Renal cortical epithelial cell (primary cell): ENCODE measurements around the gene VARS1. TPM values are rescaled to one million over a fixed set of nuclear protein-coding genes. Genes with fewer than 3 reads are reported as not detected.

Experiments used
- DNase-seq: peaks from one replicate; pipeline ENCODE4 v3.0.0-alpha.2; 2011; ENCODE audit warnings: low read depth
- total RNA-seq: library from RNA; depleted of rRNA; stranded (reverse); fragments of >200 nt; gene quantifications from 2 replicates; pipeline ENCODE4 v1.2.3, GENCODE V29; 2014

Gene VARS1
- total RNA-seq, 1 donor from 2014 or later: 103 TPM

GRCh38 chr6:31771992-31772358, 23.6 kb downstream of the VARS1 start:
- no peak for DNase-seq

- DNase-seq: no peak
These were observed 24.7 kb downstream of the VARS1 start for GRCh38 chr6:31770860-31771259.

- peak; percentile 44 for DNase-seq
These were observed 25.7 kb downstream of the VARS1 start for GRCh38 chr6:31769684-31770371.

- DNase-seq: no peak
These were observed 26.9 kb downstream of the VARS1 start for GRCh38 chr6:31768363-31769257.

GRCh38 chr6:31767096-31767645, 28.4 kb downstream of the VARS1 start:
- DNase-seq: no peak

DNA sequence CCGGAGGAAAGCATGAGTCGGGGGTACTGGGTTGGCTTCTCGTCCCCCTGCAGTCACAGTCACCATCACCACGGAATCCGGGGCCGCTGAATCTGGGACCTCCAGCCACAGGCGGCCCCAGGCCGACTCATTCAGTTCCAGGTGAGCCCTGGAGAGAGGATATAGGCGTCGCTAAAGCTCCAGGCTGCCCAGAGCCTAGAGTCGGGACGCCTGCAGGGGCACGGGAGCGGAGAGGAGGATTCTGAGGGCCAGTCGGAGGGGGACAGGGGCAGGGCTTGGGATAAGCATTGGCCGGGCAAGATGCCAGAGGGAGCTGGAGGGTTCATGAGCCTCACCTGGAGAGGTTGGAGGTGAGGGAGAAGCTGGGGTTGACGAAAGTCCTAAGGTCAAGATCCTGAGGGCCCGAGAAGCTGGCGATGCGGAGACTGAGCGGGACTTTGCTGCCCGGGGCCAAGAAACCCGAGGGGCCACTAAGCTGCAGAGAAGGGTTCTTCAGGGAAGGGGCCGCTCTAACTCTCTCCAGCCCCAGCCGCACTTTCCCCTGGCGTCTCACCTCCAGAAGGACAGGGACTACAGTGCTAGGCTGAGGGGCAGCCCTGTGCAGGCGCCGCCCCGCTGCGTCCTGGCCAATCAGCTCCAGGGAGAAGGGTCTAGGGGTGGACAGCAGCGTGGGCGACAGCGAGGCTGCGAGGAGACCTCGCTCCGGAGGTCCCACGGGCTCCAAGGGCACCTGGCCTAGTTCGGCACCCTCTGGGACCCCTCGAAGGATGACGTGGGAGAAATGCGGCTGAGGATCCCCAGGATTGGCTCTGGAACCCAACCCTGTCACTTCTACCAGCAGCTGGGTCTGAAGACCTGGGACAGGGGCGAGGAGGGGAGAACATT, 29.4 kb downstream of the VARS1 start:
- no peak for DNase-seq

DNA sequence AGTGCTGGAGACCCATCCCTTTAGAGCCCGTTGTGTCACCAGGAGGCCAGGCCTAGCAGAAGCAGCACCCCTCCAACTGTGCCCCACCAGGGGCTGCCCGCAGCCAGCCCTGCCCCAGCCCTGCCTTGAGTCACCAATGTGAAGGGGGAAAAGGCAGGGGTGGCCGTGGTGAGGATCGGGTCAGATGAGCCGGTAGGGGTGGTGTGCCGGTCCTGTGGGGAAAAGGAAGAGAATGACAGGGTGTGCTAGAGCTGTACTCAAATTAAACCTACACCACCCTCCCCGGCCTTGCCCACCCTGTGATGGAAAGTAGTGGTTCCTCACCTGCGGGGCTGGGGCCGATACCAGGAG, 30.0 kb downstream of the VARS1 start:
- DNase-seq: no peak

GRCh38 chr6:31764198-31764597, 31.4 kb downstream of the VARS1 start:
- DNase-seq: no peak

GRCh38 chr6:31763619-31763940, 32.0 kb downstream of the VARS1 start:
- peak; percentile 45 for DNase-seq

DNA sequence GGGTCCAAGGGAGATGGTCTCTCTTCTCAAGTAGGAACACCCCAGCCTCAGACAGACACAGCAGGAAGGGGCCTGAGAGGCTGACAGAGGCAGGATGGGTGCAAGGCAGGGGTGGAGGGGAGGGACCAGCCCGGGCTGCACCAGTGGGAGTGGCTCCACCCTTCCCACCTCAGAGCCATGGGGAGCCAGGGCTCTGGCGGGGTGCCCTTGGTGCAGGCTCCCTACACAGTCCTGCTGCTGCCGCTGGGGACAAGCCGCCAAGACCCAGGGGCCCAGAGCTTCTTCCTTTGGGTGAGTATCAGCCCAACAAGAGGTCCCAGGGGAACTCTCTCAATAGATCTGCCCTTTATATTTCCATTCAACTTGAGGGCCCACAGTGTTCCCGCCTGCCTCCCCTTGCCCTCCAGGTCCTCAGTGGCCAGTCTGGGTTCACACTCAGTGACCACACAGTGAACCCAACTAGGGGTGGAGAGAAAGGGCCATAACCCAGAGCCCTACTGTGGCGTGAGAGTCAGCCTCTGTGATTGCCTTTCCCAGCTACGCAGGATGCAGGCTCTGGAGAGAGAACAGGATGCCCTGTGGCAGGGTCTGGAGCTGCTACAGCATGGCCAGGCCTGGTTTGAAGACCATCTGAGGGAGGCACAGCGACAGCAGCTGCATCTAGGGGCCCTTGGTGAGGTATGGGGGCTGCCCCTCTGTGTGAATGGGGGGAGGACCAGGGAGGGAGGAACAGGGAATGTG, 32.5 kb downstream of the VARS1 start:
- DNase-seq: no peak

DNA sequence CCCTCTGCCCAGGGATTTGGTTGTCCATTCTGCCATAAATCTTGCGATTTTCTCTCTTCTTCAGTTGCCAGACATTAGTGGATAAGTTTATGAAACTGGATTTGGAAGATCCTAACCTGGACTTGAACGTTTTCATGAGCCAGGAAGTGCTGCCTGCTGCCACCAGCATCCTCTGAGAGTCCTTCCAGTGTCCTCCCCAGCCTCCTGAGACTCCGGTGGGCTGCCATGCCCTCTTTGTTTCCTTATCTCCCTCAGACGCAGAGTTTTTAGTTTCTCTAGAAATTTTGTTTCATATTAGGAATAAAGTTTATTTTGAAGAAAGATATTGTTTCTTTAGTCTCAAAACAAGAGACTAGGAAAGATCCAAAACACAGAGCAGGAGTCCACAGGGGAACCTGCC, 33.2 kb downstream of the VARS1 start, which contains the start of gene SAPCD1:
TSS of gene SAPCD1 (plus strand) at position 301 of the 400 bp plus-strand sequence. CDS start 399 bp downstream, outside the sequence.
- no peak for DNase-seq

DNA sequence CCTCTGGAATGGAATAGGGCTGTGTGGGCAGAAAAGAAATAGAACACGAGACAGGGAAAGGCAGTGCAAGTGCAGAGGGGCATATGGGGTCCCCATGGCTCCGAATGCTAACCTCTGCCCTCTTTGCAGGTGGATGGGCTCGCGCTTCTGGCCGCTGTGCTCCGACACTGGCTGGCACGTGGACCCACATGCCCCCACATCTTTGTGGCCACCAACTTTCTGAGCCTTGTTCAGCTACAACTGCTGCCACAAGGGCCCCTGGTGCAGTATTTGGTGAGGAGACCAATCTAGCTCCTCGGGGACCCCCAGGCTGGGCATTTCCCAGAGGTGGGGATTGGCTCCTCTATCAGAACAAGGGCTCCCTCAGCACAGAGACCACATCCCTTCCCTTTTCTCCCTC, 34.2 kb downstream of the VARS1 start:
- DNase-seq: no peak

DNA sequence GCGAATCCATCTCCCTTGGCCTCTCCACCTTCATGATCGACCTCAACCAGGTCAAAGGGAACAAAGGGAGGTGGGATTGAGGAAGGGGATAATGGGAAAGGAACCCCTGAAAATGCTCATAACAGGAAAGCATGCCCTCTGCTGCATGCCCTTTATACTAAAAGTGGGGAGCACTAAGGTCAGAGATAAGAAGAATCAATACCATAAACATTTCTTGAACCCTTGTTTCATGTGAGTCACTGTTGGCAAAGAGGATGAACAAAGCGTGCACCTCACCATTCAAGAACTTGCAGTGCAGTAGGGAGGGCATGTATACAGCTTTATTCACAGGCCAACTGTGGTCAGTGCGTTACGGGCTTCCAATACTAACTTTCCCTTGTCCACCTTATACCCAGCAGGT, 34.8 kb downstream of the VARS1 start:
- DNase-seq: no peak

- no peak for DNase-seq
These were observed 37.3 kb downstream of the VARS1 start for GRCh38 chr6:31758281-31758680.

DNA sequence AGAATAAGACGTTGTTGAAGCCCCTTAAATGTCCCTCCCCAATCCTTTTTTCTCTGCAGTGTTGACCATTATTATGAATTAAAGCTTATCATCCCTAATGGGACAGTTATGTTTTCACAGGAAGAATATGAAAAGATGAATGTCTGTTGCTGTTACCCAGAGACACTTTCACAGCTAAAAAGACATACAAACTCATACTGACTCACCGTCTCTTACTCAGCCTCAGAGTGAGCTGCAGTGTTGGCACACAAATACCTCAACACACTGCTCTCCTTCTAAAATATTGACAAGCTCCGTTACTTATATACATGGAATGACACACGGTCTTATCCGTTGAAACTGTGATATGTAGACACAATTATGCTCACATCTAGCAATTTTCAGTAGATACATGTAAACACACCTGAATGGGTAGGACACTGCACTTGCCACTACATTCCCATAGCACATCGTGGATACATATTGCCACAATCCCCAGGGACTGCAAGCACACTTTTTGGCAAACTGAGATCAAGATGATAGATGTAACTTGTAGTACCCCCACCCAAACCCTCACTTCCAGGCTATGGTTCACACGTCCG, 42.7 kb downstream of the VARS1 start:
- DNase-seq: peak; percentile 36

DNA sequence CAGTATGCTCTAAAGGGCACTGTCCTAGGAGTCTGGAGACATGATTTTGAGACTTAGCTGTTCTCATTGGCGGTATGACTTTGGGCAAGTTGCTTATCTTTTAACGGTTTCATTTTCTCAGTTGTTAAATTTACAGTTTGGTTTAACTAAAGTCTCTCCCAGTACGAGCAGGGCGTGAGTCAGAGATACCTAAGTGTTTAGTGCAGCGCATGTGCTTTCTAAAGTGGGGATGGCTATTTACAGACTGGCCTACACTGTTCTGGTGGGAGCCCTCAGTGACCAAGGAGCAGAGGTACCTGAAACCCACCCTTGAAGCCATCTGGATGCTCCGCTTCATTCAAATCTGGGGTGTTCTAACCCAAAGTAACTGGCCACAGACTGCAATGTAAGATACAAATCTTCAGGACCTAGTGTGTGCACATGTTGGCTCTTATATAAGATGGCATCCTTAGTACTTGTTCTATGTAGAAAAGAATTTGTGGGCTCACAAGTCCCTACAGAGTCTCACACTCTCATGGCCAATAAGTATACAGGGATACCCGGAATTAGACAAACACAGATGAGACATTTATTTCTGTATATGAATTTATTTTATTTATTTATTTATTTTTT, 45.0 kb downstream of the VARS1 start:
- DNase-seq: no peak

DNA sequence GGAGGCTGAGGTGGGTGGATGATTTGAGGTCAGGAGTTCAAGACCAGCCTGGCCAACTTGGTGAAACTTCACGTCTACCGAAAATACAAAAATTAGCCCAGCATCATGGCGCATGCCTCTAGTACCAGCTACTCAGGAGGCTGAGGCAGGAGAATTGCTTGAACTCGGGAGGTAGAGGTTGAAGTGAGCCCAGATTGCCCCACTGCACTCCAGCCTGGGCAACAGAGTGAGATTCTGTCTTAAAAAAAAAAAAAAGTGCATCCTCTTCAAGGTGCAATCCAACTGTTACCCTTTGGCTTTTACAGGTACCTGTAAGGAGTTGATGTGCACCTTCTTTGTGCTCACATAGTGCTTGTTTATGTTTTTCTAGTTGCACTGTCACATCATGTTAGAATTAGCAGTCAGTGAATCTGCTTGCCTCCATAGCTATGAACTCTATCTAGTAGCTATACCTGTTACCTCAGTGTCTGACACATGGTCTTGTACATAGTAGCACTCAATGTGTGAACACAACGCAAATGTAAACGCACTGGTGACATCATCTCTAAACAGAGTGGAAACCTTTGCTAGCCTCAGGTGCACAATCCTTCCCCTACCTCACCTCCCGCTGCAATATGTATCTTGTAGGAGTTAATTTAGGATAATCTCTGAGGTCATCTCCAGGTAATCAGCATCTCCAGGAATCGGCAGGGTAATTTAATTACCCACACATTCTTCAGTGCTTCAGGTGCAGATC, 46.1 kb downstream of the VARS1 start:
- DNase-seq: no peak
